BJ (cell line): Measurements from ENCODE around the gene TBC1D12. TPM values are rescaled to one million over a fixed set of nuclear protein-coding genes. Genes with fewer than 3 reads are reported as not detected.

ENCODE experiments used
- CTCF ChIA-PET: fragments of 350-600 bp; formaldehyde crosslinking; extraction: SDS; loops from one replicate; lab custom pipeline; 2021; ENCODE audit warnings: antibody characterized with exemption, inconsistent platforms; lab: Yijun Ruan, JAX
- POLR2A ChIA-PET: fragments of 300-600 bp; sonication (Branson Sonifier 250); formaldehyde crosslinking; extraction: SDS; loops from one replicate; lab custom pipeline; 2021; ENCODE audit warnings: antibody characterized with exemption; lab: Charles Lee
- DNase-seq: peaks from one replicate; pipeline ENCODE4 v3.0.0-alpha.2; 2011; ENCODE audit warnings: low read depth
- H3K27me3 ChIP-seq: 2 replicates; pipeline ENCODE4 v1.6.0; 2011; ENCODE audit warnings: low read length; ENCODE audit not compliant: control insufficient read depth, insufficient read depth
- H3K36me3 ChIP-seq: 2 replicates; pipeline ENCODE4 v1.5.1; 2011; ENCODE audit warnings: low read length; ENCODE audit not compliant: control insufficient read depth, insufficient read depth
- H3K4me3 ChIP-seq: 2 replicates; pipeline ENCODE4 v1.5.1; 2011; ENCODE audit warnings: low read depth, mild to moderate bottlenecking, control low read depth, low read length
- CTCF ChIP-seq: IDR thresholded peaks from 2 replicates; pipeline ENCODE4 v1.5.1; 2011; ENCODE audit warnings: low read depth, mild to moderate bottlenecking, control low read depth, inconsistent platforms, low read length, moderate library complexity; ENCODE audit not compliant: insufficient read depth
- polyA plus RNA-seq: library from polyadenylated mRNA; depleted of rRNA; stranded (reverse); fragments of >200 nt; gene quantifications from 2 replicates; pipeline ENCODE4 v1.2.3, GENCODE V29; 2011

Gene TBC1D12
- polyA plus RNA-seq, 1 experiment: 2.3 TPM

GRCh38 chr10:94443549-94443948 lies 41.2 kb downstream of the TBC1D12 start:
- POLR2A ChIA-PET: no interaction called here
- Histone ChIP-seq H3K36me3 (no peaks in the 10 kb centered on the region), H3K27me3 (no peaks in the 10 kb centered on the region), H3K4me3 (no peak overlapping the region)
- DNase-seq: no peak
- no peak for TF ChIP-seq CTCF
- CTCF ChIA-PET: interaction anchor here (0.6 to 1.4 kb wide), 19 partner anchors 10 to 527 kb away, joined by 3 to 5 read pairs (median 3); no protein-coding TSS in a partner anchor

- POLR2A ChIA-PET: no interaction called here
- H3K36me3 ChIP-seq: no peaks in the 10 kb centered on the region
- DNase-seq: no peak
- H3K4me3 ChIP-seq: no peak overlapping the region
- no peaks in the 10 kb centered on the region for H3K27me3 ChIP-seq
- CTCF ChIA-PET: no interaction called here
- TF ChIP-seq CTCF: no peak
Observed at GRCh38 chr10:94450782-94451181, 48.4 kb downstream of the TBC1D12 start.

- Histone ChIP-seq H3K4me3 (no peak overlapping the region), H3K27me3 (no peaks in the 10 kb centered on the region), H3K36me3 (no peaks in the 10 kb centered on the region)
- CTCF ChIA-PET: no interaction called here
- no peak for TF ChIP-seq CTCF
- DNase-seq: no peak
- POLR2A ChIA-PET: no interaction called here
Observed at GRCh38 chr10:94451883-94452519, 49.7 kb downstream of the TBC1D12 start.

- TF ChIP-seq CTCF: no peak
- CTCF ChIA-PET: interaction anchor here (1.5 kb wide), 1 partner anchor 12 kb away, joined by 6 read pairs; no protein-coding TSS in a partner anchor
- no peak for DNase-seq
- POLR2A ChIA-PET: no interaction called here
- no peaks in the 10 kb centered on the region for H3K36me3 ChIP-seq
- H3K27me3 ChIP-seq: no peaks in the 10 kb centered on the region
- H3K4me3 ChIP-seq: no peak overlapping the region
Observed at GRCh38 chr10:94456942-94457341, 54.6 kb downstream of the TBC1D12 start.

- DNase-seq: no peak
- no peak for TF ChIP-seq CTCF
- ChIA-PET POLR2A (no interaction called here), CTCF (interaction anchor here (1.2 kb wide), 1 partner anchor 14 kb away, joined by 5 read pairs; no protein-coding TSS in a partner anchor)
- H3K36me3 ChIP-seq: no peaks in the 10 kb centered on the region
- no peak overlapping the region for H3K4me3 ChIP-seq
- no peaks in the 10 kb centered on the region for H3K27me3 ChIP-seq
Observed at GRCh38 chr10:94459385-94459784, 57.0 kb downstream of the TBC1D12 start.
